Stimulated activated CD8-positive, alpha-beta memory T cell treated with anti-CD3 and anti-CD28 coated beads, Interleukin-7, amount 100 ng/mL, for 1 hour (primary cell): ENCODE data around the gene GANAB.
A peak's percentile ranks its signal among the peaks of the same experiment; 100 is the strongest.
"Not testable (repeated sequence)": the region's sequence is repeated elsewhere in the genome, so short reads cannot be mapped to it uniquely, and the experiment has no call there.

Experiments
- DNase-seq, 2 donors: peaks; one replicate each; pipeline ENCODE4 v3.0.0-alpha.2; 2020; ENCODE audit warnings: low read depth in 2 of 2

GANAB gene

DNA sequence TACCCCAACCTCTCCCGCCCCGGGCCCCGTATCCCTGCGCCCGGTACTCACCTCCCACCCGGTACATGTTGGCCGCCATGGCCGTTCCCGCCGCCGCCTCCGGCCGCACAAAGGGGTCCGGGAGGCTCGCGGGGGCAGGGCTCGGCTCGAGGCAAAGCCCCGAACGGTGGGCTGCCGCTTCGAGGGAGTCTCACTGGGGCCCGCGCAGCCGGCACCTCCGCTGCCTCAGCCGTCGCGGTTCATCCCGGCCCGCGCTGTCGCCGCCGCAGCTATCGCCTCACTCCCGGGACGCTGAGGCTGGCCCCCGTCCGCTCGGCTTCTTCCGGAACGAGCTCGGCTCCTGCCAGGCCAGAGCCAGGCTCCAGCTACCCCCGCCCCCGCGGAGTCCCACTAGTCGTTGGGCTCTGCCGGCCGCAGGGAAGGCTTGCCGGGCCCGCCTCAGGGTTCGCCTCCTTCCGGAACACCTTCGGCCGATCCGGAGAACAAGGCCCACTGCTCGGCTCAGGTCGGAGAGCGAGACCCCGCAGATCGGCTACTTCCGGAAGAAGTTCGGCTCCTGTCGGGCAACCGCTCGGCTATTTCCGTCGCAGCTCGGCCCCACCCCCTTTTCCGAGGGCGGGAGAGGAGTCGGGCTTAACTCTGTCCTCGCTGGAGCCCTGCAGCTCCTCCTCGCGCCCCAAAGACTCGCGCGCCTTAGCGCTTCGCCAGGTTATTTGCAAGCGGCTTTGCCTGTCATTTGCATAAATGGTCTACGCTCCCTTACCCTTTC, 44.9 kb downstream of the GANAB start, which contains the start of gene MTA2:
TSS of gene MTA2 (minus strand) at position 494 of the 769 bp plus-strand sequence. CDS start at position 79, 415 bp downstream.
- peak; percentile 99 for DNase-seq

DNA sequence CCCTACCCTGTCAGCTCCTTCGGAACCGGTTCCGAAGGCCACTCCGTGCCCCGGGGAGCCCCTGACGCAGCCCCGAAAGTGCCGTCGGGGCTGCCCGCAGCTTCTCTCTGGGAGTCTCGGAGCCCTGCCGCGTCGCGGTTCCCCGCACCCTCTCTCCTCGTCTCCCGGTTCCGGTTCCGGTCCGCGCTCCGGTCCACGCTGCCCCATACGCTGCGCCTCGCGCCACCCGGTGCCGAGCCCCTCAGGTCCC, 45.4 kb downstream of the GANAB start:
- no peak for DNase-seq

DNA sequence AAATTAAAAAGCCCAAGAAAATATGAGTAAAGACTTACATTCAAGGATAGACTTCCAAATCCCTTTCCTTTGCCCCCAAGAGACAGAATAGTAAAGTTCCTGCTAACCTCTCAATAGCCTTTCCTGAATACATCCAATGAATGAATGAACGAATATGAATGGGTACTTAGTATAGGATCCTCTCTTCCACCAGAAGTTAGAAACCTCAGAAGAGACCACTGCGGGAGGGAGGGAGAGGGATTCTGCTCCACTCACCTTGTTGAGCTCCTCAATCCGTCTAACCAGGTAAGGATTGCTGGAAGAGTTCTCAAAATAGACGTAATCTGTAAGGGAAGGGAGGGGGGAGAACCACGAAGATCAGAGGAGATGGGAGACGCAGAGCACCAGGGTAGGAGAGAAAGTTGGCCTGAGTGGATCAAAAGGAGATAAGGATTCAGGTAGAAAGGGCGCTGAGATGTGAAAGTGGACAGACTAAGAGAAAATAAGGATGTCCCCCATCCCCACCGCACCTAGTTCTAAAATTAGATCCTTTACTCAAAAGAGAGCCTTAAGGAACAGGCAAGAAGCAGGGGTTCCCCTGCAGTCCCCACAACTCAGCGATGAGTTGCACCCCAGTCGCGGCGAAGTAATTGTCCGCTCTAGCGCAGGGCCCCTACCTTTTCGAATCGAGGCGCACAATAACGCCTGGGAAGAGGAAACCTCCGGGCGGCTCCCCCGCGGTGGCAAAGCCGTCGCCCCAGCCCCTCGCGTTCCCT, 45.9 kb downstream of the GANAB start:
- no peak for DNase-seq

DNA sequence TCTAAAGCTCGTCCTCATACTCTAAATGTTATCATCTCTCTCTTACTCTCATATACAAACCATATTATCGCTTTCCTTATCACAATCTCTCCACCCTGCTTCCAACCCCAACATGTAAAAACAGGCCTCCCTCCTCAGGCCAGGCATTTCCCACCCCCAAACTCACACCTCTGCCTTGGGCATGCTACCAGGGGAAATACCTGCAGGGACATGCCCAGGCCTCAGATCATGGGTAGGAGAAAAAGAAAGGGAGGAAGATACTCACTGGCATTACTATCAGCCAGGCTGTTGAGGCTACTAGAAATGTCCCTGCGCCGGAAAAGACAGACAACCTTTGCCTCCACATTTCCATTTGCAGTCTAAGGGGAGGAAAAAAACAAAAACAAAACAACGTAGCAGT, 46.5 kb downstream of the GANAB start:
- DNase-seq = no peak

DNA sequence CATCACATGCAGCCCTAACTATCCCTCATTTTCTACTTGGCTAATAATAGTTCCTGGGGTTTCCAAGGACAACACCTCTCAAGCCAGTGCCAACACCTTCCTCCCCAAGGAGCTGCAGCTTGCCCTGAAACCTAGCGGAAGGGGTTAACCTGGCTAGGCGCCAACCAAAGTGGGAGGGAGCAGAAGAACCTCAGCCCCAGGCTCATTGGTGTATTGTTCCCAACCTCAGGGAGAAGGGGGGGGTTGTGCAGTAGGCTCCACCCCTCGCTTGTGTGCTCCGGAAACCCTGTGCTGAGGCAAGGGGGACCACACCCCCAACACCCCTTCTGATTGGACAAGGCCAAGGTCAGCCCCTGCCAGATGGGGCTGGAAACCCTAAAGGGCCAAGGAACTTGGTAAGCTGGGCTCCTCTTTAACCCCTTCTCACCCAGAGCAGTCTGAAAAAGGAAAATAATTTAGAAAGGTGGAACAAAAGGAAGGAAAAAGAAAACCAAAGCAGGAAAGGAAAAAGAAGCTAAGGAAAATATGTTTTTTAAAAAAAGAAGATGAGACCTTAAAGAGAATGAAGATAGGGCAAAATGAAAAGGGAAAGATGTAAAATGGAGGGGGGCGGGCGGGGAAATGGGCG, 47.2 kb downstream of the GANAB start:
- DNase-seq = peak; percentile 80 to 88

DNA sequence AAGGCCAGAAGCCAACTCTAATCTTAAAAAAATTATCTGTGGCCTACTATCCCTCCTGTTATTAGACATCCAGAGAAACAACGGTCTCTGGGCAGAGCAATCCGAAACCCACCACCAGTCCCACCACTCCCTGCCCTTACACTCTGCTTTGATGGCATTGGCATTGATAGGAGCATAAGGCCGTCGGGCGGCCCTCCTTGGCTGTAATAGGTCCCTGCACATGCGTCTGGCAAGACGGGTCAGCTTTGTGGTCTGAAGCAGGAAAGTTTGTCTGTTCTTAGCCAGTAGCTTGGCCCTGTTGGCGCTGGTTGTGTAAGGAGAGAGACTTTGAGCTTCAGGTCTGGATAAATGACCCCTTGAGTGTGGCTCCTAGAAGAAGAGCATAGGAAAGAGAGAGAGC, 51.3 kb downstream of the GANAB start:
- DNase-seq = no peak

DNA sequence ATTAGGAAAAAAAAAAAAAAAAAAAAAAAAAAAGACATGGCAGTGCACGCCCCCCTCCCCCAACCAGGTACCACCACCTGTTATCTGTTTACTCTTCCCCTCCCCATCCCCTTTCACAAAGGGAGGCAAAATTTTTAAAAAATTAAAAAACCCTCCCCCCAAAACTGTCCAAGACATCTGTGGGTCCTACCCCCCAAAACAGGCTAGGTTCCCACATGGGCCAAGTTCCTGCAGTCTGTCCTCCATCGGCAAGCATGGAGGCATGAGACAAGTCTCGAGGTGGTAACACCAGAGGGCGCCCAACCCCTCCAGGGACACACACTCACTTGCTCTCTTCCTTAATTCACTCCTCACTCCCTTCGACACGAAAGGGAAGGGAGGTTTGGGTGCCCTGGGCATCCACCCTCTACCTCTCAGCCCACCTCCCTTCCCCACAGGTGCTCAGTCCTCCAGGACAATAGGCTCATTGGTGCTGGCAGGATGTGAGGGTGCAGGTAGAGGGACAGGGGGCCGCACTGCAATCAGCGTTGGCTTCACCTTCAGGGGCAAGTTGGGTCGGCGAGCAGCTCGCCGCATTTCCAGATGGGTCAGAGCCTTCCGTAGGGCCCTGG, 52.9 kb downstream of the GANAB start:
- DNase-seq = peak; percentile 52 to 64

DNA sequence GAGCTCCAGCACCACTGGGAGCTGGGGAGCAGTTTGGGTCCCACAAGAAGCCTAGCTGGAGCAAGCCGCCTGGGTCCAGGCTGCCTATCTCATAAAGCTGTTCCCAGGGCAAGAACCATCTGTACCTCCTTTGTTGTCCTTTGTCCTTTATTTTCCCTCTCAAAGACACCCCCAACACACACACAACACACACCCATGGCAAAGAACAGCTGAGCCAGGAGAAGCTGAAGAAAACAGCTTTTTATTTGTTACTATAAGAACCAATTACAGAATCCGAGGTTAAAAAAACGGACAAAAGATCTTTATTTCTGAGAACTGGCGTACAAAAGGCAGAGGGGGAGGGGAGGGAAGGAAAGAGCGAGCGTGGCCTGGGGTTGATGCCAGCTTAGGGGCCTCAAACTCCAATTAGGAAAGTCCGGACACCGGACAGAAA, 53.4 kb downstream of the GANAB start:
- no peak for DNase-seq

DNA sequence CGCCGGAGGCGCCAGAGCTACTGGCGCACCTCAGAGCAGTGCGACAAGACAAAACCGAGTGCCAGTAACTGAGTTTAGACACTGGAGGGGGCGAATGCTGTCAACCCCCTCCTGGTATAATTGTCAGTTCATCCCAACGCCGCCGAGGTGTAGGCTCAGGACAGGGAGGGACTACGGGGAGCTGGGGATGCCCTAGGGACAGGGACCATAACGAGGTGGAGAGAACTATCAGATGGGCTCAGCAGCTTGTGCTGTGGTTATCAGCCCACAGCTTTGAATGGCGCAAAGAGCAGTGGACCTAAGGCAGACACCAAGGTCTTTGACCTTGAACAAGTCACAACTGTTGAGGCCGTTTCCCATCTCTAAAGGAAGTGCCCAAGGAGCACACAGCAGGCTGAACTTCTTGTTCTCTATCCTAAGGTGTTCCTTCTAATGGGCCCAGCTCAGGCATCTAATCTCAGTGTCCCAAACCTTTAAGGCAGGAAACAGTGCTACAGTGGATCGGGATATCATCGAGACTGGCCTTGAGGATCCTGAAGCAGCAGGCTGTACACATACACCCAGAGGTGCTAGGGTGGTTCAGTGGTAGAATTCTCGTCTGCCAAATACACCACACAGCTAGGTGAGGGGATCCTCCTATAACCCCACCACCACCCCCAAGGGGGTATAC, 54.1 kb downstream of the GANAB start:
- DNase-seq = no peak

DNA sequence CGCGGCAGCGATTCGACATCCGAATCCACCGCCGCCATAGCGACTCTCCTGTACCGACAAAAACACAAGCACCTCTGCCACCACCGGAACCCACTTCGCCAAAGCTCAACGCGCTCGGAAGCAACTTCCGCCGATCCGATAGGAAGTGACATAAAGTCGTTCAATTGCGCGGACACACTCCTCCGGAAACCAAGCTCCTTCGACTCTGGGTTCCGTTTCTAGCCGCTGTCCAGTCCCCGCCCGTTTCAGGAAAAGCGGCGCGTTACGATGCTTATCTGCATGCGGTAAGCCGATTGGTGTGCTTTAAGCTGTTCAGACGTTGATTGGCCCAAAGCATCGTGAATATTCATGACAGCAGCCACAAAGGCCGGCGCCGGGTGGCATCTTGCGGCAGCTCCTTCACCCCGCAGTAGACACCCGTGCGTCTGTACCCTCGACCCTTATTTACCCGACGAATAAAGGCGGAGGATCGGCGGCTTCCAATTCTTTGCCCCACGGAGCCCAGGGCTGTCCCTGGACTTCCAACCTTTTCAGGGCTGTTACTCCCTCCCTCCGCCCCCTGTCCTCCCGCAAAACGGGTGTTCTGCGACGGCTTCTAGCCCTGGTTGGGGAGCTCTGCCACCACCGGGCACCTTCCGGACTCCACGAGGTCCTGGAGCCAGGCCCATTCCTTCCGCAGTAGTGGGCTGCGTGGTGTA, 54.8 kb downstream of the GANAB start, which contains the start of gene TUT1:
TSS of gene TUT1 (minus strand) at position 76 of the 698 bp plus-strand sequence. CDS start at position 38, 38 bp downstream.
- DNase-seq = peak; percentile 89

DNA sequence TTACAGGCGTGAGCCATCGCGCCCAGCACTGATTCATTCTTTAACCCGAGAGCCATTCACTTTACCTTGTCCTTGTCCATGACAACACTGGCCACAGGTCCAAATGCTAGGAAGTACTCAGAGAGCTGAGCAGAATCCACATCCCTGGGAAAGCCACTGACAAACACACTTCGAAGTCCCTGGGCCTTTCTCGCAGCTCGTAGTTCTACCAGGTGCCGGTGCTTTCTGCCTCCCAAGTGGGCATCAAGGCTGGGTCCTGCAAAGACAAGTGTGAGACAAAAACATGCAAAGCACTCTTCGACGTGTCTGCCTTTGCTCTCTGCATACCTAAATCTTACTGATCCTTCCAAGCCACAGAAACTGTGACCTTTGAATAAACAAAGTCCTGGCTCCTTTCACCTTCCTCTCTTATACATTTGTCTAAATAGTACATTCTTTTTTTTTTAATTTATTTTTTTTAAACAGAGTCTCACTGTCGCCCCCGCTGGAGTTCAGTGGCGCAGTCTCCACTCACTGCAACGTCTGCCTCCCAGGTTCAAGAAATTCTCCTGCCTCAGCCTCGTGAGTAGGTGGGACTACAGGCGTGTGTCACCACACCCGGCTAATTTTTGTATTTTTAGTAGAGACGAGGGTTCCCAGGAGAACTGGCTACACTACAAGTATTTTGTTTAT, 57.3 kb downstream of the GANAB start:
- no peak for DNase-seq

DNA sequence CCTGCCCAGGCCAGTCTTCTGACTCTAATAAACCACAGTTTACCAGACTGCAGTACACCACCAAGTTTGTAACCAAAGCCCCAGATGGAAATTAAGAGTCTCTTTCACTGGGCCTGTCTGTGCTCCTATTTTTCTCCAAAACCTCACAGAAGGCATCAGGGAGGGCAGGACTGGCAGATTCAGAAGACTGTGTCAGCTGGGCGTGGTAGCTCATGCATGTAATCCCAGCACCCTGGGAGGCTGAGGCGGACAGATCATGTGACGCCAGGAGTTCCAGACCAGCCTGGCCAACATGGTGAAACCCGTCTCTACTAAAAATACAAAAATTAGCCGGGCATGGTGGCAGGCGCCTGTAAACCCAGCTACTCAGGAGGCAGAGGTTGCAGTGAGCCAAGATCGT, 61.1 kb downstream of the GANAB start:
- DNase-seq = not testable (repeated sequence)

DNA sequence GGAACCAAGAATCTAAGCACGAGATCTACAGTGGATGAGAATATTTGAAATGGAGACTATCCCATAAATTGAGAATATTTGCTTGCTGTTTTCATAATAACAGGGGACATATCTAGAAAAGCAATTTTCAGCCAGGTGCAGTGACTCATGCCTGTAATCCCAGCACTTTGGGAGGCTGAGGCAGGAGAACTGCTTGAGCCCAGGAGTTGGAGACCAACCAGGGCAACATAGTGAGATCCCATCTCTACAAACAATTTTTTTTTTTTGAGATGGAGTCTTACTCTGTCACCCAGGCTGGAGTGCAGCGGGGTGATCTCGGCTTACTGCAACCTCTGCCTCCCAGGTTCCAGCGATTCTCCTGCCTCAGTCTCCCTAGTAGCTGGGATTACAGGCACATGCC, 64.7 kb downstream of the GANAB start:
- not testable (repeated sequence) for DNase-seq

DNA sequence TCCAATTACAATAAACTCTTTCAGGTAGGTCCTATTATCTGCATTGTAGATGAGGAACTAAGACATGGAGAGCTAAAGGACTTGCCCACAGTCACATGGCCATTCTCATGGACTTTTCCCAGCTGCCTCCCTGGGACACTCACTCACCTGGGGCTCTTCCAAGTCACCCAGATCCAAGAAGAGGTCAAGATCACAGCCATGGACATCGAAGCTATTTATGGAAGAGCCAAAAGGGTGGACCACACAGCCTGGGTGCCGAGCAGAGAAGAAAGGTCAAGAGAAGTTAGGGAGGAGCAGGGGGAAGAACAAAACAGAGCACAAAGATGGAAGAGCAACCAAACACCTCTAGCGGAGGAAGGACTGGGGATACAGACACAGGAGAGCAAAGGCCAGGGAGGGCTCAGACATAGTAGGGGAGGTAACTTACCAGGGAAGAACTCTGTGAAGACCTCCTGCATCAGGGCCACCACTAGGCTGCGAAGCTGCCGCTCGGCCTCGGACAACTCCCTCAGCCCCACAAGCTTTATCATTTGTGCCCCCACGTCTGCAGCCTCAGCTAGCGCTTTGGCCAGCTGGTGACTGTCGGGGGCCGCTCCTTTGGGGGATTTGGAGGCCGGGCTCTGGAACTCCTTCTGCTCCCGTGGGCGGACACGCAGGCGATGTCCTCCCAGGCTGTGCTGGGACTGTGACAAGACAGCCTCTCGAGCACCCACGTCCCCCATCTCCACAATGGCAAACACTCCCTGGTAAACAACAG, 65.3 kb downstream of the GANAB start:
- no peak for DNase-seq

DNA sequence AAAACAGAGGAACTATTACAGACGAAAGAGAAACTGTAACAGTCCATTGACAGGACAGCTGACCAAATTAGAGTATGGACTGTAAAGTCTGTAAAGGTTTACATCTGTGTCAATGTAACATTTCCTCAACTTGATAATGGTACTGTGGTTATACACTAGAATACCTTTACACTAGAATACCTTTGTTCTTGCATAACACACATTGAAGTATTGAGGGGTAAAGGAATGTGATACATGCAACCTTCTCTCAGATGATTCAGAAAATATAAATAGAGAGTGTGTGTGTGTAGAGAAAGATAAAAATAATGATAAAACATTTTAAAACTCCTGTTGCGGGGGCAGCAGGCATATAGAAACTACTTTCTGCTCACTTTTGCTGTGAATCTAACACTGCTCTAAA, 67.2 kb downstream of the GANAB start:
- DNase-seq = no peak

DNA sequence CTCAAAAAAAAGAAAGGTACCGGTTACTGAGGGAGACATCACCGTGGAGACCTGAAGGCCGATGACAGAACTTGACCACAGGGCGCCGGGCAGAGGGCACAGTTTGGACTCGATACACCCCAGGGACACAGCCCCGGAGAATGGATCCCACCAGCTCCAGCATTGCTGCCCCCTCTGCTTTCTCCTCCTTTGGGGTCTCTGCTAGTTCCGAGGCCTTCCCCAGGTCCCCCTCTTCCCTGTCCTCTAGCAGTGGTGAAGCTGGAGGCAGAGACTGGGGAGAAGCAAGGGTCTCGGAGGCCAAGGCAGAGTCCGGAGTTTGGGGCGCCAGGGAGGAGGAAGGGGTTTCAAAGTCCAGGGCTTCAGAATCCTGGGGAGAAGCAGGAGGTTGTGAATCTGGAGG, 67.9 kb downstream of the GANAB start:
- DNase-seq = no peak

DNA sequence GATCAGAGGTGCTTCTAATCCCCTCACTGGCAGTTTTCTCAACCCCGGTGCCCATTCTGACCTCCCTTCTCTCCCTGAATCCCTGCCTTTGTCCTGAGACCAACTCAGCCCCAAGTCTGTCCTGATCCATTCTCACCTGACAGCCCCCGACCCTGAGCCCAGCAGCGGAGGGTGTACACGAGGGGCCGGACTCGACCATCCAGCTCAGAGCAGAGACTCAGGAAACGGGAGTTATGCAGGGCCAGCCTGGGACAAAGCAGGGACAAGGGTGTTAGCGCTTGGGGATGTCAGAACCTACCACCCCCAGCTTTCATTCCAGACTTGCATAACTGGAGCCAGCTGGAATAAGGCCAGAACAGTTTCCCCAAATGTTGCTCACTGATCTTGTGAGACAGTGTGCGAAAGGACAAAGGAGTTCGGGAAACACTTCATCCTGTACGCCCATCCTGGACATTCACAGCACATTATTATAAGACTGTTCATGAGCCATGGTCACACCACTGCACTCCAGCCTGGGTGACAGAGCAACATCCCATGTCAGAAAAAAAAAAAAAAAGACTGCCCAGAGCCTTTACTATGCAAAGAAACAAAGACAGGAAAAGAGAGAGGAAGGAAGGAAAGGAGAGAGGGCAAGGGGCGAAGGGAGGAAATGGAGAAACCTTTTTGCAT, 69.2 kb downstream of the GANAB start:
- DNase-seq = no peak

DNA sequence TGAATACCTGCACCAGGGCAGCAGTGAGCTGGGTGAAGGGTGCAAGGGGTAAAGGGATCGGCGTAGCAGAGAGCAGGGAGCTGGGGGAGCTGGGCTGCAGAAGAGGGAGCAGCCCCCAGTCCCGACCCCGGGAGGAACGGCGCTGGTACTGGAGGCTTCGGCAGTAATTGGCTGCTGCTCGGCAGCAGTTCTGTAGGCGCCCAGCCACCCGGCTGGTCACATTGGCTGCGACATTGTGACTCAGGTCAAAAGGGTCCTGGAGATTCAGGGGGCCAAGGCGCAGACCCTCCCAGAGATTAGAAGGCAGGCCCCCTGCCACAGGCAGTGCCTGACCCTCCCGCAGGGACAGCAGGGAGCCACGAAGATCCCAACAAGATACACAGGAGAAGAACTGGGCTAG, 70.6 kb downstream of the GANAB start:
- no peak for DNase-seq

DNA sequence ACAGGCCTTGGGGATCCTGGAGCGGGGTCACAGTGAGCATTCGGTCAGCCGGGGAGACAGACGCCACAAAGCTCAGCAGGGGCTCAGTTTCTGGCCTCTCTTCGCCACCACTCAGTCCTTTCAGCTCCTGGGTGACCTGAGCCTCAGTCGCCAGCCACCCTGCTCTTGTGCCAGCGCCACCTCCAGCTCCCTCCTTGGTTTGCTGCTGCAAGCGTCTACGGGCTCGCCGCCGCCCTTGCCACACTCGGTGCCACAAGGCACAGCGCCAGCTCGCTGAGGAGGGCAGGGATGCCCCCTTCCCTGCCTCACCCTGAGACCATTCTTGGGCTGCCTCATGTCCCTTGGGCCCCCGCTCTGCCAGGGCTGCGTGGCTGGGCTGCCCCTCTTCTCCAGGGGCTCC, 71.3 kb downstream of the GANAB start:
- no peak for DNase-seq
